ENCODE results near the gene ROCK2.

Gene ROCK2

DNA sequence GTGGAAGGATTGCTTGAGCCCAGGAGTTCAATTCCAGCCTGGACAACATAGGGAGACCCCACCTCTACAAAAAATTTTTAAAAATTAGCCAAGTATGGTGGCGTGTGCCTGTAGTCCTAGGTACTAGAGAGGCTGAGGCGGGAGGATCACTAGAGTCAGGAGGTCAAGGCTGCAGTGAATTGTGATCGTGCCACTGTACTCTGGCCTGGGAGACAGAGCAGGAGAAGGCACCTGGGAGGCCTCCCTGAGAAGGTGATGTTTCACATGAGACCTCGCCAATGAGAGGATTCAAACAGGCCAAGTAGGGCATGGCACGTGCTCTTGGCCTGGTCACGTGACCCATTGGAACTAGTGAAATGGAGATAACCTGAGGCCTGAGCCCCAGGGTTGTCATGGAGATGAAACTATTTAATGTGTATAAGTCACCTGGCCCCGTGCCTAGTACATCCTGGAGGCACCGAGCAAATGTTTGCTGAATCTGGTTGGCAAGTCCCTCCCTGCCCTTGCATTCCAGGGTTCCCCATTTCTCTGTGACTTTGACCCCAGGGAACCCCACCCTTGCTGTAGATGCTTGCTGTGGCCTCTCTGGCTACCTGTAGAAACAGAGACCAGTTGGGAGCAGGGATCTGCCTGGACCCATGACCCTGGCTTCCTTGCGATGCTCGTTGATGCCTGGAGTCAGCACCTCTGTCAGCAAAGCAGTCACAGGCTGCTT lies 26.1 kb upstream of the ROCK2 start:
- H3K4me3 ChIP-seq (ENCODE audit: low read length): no peak overlapping the region
- no peak for DNase-seq (ENCODE audit: low read depth, low spot score)

DNA sequence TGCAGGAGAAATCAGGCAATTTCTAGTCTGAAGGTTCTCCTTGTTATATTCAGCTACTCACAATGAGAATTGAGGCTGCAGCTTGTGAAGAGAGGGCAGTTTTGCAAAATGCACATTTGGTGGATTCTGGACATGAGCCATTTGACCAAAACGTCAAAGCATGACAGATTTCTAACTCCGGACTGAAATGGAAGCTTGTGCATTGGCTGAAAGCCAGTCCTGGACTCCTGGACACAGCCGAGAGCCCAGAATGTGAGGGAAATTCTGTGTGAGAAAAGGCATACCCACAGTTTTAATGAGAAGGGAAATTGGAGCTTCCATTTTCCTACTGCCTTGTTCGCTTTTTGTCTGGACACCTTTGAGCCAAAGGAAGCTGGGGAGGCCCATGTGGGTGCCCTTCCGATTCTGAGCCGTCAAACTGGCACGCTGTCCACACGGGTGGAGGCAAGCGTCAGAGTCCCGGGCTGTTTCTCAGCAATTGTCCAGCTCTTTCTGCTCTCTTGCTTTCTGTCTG lies 23.7 kb upstream of the ROCK2 start:
- H3K4me3 ChIP-seq (ENCODE audit: low read length): no peak overlapping the region

DNA sequence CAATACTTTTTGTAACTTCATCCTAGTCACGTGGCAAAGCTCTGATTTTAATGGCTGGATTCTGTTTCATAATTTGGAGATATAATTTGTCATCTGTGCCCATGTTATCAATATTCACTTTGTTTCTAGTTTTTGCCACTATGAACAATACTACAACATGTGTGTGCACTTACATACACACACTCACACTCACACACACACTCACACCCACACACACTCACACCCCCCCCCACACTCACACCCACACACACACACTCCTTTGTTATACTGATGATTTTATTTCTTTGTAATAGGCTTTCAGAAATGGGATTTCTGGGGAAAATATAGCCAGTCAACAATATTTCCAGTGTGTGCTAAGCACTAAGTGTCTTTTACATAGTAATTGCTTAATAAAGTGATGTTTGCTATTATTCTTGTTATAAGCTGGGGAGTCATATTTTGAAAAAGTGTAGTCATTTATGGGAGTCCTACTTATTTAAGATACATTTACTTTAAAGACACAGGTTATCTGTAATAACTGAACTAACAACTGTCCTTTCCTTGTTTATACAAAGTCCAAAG lies 22.8 kb upstream of the ROCK2 start:
- DNase-seq (ENCODE audit: low read depth, low spot score): no peak
- H3K4me3 ChIP-seq (ENCODE audit: low read length): no peak overlapping the region

More for the DNA sequence above, 23.7 kb upstream of the ROCK2 start:
- no peak for DNase-seq (ENCODE audit: low read depth, low spot score)

DNA sequence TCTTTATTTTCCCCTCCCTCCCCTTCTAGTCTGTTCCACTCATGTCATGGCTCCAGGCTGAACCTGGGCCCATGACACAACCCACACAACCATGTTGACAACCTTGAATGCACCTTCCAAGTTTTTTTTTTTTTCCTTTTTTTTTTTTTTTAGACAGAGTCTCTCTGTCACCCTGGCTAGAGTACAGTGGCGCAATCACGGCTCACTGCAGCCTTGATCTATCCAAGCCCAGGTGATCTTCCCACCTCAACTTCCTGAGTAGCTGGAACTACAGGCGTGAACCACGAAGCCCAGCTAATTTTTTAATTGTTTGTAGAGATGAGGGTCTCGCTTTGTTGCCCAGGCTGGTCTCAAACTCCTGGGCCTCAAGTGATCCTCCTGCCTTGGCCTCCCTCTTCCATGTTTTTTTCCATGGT lies 21.9 kb upstream of the ROCK2 start:
- no peak overlapping the region for H3K4me3 ChIP-seq (ENCODE audit: low read length)

DNA sequence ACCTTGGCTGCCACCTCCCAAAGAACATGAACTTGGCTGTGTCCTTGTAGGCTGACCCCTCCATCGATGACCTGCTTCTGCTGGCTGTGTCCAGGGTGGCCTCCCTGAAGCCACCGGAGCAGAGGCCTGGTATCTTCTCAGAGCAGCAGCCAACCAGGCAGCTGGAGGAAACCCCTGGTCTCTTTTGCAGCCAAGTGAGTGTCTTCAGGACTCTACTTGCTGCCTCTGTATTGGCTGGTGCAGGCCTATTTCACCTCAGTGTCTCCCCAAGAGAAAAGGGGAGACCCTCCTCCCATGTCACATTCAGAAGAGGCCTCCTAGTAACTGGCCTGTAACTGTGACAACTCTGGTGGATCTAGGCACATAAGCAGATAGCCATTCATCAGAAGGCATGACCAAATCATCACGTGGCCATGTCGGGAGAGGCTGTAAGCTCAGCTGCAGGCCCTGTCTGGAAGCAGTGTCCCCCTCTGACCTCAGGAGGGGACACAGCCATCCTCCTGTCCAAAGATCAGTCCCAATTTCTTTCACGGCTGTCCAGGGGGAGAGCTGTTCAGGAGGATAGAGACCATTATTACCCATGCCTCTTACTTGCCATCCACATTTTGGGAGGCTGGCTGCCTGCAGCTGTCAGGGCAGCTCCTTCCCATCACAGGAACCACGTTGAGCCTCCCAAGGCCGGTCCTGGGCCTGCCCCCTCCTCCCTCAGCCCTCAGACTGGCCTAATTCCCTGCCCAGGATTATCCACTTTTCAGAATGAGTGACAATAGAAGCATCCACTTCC lies 20.9 kb upstream of the ROCK2 start:
- no peak overlapping the region for H3K4me3 ChIP-seq (ENCODE audit: low read length)
- no peak for DNase-seq (ENCODE audit: low read depth, low spot score)

More for the DNA sequence above, 21.9 kb upstream of the ROCK2 start:
- DNase-seq (ENCODE audit: low read depth, low spot score): no peak

DNA sequence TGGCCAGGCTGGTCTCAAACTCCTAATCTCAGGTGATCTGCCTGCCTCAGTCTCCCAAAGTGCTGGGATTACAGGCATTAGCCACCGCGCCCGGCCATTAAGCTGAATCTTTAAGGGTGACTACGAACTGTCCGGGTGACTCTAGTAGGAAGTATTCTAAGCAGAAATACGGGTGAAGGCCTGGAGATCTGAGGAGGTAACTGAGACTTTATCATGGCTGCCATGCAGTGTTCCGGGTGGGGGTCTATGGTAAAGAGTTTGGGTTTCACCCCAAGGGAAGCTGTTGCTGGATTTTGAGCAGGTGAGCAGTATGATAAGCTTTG lies 20.1 kb upstream of the ROCK2 start:
- no peak for DNase-seq (ENCODE audit: low read depth, low spot score)
- no peak overlapping the region for H3K4me3 ChIP-seq (ENCODE audit: low read length)

DNA sequence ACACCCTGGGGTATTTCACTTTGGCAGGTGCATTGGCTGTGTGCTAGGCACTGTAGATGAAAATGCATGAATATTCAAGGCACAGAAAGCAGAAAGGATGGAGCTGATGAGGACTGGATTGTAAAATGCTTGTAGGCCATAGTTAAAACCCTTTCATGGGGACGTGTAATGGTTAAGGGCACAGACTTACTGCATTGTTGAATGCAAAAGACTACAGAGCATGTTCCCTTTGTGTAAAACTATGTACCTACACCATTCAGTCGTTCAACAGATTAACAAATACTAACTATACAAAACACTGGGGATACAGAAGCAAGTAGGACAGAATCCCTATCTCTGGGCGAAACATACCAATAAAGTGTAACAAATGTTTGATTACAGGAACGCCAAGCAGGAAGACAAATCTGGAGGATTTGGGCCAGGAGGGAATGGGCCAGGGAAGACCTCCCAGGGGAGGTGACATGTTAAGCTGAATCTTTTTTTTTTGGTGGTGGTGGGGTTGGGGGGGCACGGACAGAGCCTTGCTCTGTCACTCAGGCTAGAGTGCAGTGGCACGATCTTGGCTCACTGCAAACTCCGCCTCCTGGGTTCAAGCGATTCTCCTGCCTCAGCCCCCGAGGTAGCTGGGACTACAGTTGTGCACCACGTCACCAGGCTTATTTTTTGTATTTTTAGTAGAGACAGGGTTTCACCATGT lies 19.6 kb upstream of the ROCK2 start:
- no peak overlapping the region for H3K4me3 ChIP-seq (ENCODE audit: low read length)
- DNase-seq (ENCODE audit: low read depth, low spot score): no peak

DNA sequence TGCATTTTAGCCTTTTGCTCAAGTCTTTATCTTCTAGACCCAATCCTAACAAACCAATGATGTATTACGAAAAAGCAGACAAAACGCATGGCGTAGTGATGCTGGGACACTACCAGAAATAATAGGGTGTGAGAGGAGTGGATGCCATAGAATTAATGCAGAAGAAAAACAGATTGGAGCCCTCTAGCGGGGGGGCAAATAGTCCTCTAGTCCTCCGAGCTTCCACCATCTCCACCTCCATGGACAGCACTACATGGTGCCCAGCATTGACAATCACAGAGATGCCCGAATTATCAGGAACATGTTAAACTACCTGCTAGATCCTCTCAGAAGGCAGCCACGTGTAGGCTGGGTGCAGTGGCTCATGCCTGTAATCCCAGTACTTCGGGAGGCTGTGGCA lies 15.4 kb upstream of the ROCK2 start:
- no peak overlapping the region for H3K4me3 ChIP-seq (ENCODE audit: low read length)
- no peak for DNase-seq (ENCODE audit: low read depth, low spot score)

DNA sequence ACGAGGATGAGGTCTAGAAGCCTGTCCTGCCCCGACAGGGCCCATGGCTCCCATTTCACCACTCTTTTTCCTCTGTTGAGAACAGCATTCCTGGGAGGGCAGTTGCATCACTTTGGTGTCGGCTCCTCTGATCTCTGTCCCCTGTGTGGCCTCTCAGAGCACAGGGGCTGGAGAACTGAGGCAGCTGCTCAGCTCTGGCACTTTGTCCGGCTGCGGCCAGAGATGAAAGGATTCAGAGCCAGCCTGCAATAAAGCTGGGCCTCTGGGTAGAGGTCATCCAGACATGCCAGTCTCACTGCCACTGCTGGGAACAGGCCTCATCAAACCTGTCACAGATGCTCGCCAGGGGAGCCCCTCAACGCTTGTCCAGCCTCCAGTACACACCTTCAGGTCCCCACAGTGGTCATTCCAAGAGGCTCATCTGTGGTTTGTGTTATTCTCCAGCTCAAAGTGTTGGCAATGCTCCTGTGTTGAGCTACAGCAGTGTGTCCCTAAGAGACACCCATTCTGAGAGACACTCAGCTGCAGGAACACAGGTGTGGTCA lies 13.1 kb upstream of the ROCK2 start:
- DNase-seq (ENCODE audit: low read depth, low spot score): no peak
- H3K4me3 ChIP-seq (ENCODE audit: low read length): no peak overlapping the region

DNA sequence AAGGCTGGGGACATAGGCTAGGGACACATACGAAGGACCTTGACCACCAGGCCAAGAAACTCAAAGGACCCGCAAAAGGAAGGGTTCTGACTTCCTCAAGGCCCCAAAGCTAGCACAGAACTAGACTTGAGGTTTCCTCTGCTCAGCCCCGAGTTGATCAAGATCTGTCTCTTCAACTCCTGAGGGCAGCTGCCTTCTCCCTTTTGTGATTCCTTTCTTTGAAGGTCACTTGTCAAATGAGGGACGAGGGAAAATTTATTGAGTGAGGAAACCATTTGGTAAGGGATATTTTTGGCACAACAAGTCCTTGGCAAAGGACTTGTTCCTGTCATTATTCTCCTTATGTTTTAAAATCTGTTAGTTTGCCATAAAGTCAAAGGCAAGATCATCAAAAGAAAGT lies 12.3 kb upstream of the ROCK2 start:
- no peak for DNase-seq (ENCODE audit: low read depth, low spot score)
- H3K4me3 ChIP-seq (ENCODE audit: low read length): no peak overlapping the region

DNA sequence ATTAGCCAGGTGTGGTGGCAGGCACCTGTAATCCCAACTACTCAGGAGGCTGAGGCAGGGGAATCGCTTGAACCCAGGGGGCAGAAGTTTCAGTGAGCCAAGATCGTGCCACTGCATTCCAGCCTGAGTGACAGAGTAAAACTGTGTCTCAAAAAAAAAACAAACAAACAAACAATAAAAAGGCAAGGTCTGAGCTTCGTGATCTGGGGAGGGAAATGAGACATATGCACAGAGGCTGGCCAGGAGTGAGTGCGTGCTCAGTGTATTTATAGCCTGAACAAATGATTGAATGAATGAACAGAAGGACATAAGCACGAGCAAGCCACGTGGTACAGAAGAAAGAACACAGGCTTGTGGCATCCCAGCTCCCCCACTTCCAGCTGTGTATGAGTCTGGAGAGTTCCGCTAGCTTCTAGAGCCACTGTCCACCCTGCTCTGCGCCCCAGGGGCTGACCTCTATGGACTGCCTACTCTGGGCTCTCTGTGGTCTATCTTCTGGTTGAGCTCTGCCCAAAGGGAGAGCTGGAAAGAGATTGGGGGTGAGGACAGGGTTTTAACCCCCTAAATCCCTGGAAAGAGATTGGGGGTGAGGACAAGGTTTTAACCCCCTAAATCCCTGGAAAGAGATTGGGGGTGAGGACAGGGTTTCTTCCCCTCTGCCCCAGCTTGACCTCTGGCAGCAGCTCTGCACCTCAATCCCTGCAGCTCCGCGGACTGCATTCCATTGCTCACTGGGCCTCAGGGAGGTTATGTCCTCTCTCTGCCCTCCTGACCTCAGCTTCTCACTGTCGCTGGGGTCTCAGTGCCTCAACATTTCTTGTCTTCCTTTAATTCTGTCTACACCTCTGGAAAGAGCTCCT lies 11.0 kb upstream of the ROCK2 start:
- DNase-seq (ENCODE audit: low read depth, low spot score): no peak
- no peak overlapping the region for H3K4me3 ChIP-seq (ENCODE audit: low read length)

DNA sequence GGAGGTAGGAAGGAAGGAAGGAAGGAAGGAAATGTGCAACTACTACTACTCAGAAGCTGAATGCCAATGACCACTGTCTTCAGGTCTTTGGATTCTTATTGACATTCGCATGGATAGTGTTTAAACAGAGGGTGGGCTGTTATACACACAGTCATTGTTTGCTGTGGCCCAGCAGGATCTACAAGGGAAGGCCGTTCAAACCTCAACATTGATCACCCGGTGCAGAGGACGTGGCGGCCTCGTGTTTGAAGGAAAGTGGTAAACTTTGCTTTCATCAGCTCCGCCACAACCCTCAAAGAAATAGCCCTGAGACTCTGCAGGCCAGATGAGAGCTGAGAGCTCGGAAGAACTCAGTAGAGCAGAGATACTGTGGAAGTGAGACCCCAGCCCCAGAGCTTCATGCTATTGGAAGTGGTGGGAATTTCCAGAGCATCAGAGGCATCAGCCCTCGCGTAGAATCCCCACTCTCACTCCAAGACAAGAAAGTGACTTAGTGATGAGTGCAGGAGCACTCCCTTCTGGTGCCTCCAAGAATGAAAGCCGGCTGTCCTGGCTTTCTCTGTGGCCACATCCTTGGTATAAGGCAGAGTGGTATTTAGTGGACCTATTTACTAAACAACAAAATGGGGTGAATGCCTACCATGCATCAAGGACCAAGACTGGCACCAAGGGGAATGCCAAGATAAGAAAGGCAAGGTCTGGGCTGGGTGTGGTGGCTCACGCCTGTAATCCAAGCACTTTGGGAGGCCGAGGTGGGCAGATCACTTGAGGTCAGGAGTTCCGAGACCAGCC lies 10.1 kb upstream of the ROCK2 start:
- no peak for DNase-seq (ENCODE audit: low read depth, low spot score)
- H3K4me3 ChIP-seq (ENCODE audit: low read length): no peak overlapping the region

DNA sequence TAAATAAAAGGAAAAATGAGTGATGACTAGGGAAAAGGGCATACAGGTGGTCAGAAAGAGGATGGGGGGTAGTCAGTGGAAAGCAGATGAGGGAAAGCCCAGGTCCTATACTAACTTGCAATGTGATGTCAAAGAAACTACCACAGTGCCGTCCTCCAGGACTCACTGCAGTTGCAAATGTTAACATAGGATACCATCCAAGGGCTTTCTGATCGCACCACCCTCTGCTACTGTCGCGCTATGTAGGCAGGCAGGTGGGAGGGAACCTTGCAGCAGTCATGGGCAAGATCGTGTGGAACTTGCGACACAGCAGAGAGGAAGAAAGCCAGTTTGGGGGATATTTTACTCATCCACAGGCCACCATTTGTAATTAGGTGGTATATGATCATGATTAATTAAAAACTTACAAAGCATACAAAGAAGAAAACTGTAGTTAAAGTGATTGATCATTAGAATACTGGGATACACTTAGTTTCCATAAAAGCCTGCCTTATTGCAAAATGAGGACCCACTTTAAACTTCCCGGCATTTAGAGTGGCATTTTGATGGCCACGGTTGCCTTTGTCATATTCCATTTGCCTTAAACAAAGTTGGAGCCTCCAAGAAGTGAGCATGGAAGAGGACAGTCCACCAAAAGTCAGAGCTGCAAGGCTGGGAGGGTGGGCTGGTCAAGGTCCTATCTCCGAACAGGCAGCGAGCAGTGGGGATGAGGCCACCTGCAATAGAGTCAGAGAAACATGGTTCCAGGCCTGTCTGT lies 8.5 kb upstream of the ROCK2 start:
- no peak for DNase-seq (ENCODE audit: low read depth, low spot score)
- no peak overlapping the region for H3K4me3 ChIP-seq (ENCODE audit: low read length)

DNA sequence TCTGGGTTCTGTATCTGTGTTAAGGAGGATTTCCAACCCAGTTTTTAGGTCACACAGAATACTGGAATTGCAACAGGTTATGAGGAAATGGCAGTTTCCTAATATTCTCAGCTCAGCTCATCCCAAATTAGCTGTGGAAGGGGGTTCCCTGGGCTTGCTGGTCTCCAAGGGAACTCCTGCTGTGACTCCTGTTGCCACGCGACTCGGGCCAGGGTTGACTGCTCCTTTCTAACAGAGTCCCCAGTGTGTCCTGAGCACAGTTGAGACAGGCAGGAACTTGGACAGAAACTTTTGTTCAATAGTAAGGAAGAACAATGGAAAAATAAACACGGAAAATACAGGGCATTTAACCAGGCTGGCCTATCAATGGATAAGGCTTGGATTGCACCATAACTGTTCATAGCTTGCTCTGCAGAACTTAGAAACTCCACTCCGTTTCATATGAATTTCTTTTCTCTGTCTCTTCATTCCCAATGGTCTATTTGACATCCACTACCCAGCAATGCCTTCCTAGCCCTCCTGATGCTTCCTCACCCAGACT lies 3.8 kb upstream of the ROCK2 start:
- H3K4me3 ChIP-seq (ENCODE audit: low read length): no peak overlapping the region

DNA sequence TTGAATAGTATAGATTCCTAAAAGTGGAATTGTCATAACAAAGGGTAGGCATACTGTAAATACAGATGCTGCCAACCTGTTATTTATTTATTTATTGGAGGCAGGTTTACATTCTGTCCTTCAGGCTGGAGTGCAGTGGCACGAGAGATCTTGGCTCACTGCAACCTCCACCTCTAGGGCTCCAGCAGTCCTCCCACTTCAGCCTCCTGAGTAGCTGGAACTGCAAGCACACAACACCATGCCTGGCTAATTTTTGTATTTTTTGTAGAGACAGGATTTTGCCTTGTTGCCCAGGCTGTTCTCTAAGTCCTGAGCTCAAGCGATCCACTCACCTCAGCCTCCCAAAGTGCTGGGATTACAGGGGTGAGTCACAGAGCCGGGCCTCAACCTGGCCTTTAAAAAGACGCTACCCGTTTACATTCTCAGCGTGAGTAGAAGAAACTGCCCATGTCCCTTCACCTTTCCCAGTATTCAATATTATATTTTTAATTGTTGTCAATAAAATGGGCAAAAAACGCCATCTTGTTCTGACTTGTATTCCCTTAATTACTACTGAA lies 3.0 kb upstream of the ROCK2 start:
- no peak for DNase-seq (ENCODE audit: low read depth, low spot score)
- no peak overlapping the region for H3K4me3 ChIP-seq (ENCODE audit: low read length)

More for the DNA sequence above, 3.8 kb upstream of the ROCK2 start:
- DNase-seq (ENCODE audit: low read depth, low spot score): no peak

DNA sequence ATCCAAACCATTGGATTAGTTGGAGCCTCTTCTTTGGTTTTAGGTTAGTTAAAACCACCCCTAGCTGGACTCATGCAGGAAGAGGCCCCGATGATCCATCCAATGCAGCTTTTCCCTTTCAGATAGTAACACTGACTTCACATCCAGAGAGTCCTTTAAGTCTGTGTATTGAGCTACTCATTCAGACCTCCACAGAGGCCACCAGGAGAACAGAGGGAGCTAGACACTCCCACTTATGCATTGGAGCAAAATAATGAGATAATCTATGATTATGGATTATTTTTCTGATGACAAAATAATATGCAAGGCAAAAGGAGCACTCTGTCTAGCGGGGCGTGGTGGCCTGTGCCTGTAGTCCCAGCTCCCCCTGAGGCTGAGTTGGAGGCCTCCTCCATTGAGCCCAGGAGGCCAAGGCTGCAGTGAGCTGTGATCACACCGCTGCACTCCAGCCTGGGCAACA lies 1.6 kb upstream of the ROCK2 start:
- no peak overlapping the region for H3K4me3 ChIP-seq (ENCODE audit: low read length)
- no peak for DNase-seq (ENCODE audit: low read depth, low spot score)
